Measurements from ENCODE around the gene NPBWR2.
A peak's percentile ranks its signal among the peaks of the same experiment; 100 is the strongest.

NPBWR2 gene

GRCh38 chr20:64083378-64083803 is 24.0 kb downstream of the NPBWR2 start:
- no peak for TF ChIP-seq POLR2A (IDR thresholded peaks at IDR 0.05; ENCODE audit: low read length)
- no peak for TF ChIP-seq GATA1 (IDR thresholded peaks at IDR 0.05; ENCODE audit: low read depth, low read length)
- DNase-seq, result peak; percentile 75 to 77

GRCh38 chr20:64082820-64083377 is 24.5 kb downstream of the NPBWR2 start:
- DNase-seq, result no peak
- TF ChIP-seq POLR2A (IDR thresholded peaks at IDR 0.05; ENCODE audit: low read length), result no peak
- TF ChIP-seq GATA1 (IDR thresholded peaks at IDR 0.05; ENCODE audit: low read depth, low read length), result no peak

- TF ChIP-seq GATA1 (IDR thresholded peaks at IDR 0.05; ENCODE audit: low read depth, low read length) (no peak), POLR2A (IDR thresholded peaks at IDR 0.05; ENCODE audit: low read length) (no peak)
- no peak for DNase-seq
These were observed 25.1 kb downstream of the NPBWR2 start for GRCh38 chr20:64082126-64082731.

GRCh38 chr20:64081624-64081964 is 25.8 kb downstream of the NPBWR2 start:
- TF ChIP-seq POLR2A (IDR thresholded peaks at IDR 0.05; ENCODE audit: low read length) (no peak), GATA1 (IDR thresholded peaks at IDR 0.05; ENCODE audit: low read depth, low read length) (no peak)

GRCh38 chr20:64080813-64081623 is 26.3 kb downstream of the NPBWR2 start:
- no peak for TF ChIP-seq POLR2A (IDR thresholded peaks at IDR 0.05; ENCODE audit: low read length)
- TF ChIP-seq GATA1 (IDR thresholded peaks at IDR 0.05; ENCODE audit: low read depth, low read length), result no peak
- DNase-seq, result no peak

More at GRCh38 chr20:64081624-64081964, 25.8 kb downstream of the NPBWR2 start:
- no peak for DNase-seq

- no peak for DNase-seq
These were observed 27.2 kb downstream of the NPBWR2 start, which contains the start of gene OPRL1 for GRCh38 chr20:64080013-64080812. Gene OPRL1 (plus strand): TSS chr20:64080082. CDS start chr20:64092721, 12,639 bp downstream.

GRCh38 chr20:64079273-64080012 is 27.9 kb downstream of the NPBWR2 start, which contains the start of gene RGS19:
Gene RGS19 (minus strand): TSS chr20:64079518. CDS start chr20:64076886, 2,632 bp downstream.
- DNase-seq, result peak; percentile 65 to 68
- no peak for TF ChIP-seq GATA1 (IDR thresholded peaks at IDR 0.05; ENCODE audit: low read depth, low read length)
- no peak for TF ChIP-seq POLR2A (IDR thresholded peaks at IDR 0.05; ENCODE audit: low read length)

More at GRCh38 chr20:64080013-64080812, 27.2 kb downstream of the NPBWR2 start, which contains the start of gene OPRL1:
- TF ChIP-seq GATA1 (IDR thresholded peaks at IDR 0.05; ENCODE audit: low read depth, low read length) (no peak), POLR2A (IDR thresholded peaks at IDR 0.05; ENCODE audit: low read length) (no peak)

- TF ChIP-seq GATA1 (IDR thresholded peaks at IDR 0.05; ENCODE audit: low read depth, low read length), result no peak
- no peak for TF ChIP-seq POLR2A (IDR thresholded peaks at IDR 0.05; ENCODE audit: low read length)
- no peak for DNase-seq
These were observed 28.5 kb downstream of the NPBWR2 start for GRCh38 chr20:64078934-64079272.

- DNase-seq, result no peak
- no peak for TF ChIP-seq GATA1 (IDR thresholded peaks at IDR 0.05; ENCODE audit: low read depth, low read length)
- no peak for TF ChIP-seq POLR2A (IDR thresholded peaks at IDR 0.05; ENCODE audit: low read length)
These were observed 29.4 kb downstream of the NPBWR2 start for GRCh38 chr20:64077876-64078551.

- no peak for DNase-seq
- TF ChIP-seq GATA1 (IDR thresholded peaks at IDR 0.05; ENCODE audit: low read depth, low read length) (no peak), POLR2A (IDR thresholded peaks at IDR 0.05; ENCODE audit: low read length) (no peak)
These were observed 29.9 kb downstream of the NPBWR2 start for GRCh38 chr20:64077541-64077875.

- TF ChIP-seq POLR2A (IDR thresholded peaks at IDR 0.05; ENCODE audit: low read length) (no peak), GATA1 (IDR thresholded peaks at IDR 0.05; ENCODE audit: low read depth, low read length) (no peak)
- no peak for DNase-seq
These were observed 30.3 kb downstream of the NPBWR2 start for GRCh38 chr20:64077094-64077493.

GRCh38 chr20:64076061-64076997 is 31.0 kb downstream of the NPBWR2 start:
- TF ChIP-seq POLR2A (IDR thresholded peaks at IDR 0.05; ENCODE audit: low read length), result no peak
- TF ChIP-seq GATA1 (IDR thresholded peaks at IDR 0.05; ENCODE audit: low read depth, low read length), result no peak
- DNase-seq, result no peak
